HG03139 (cell line): ENCODE results near the gene GCN1.
A peak's percentile ranks its signal among the peaks of the same experiment; 100 is the strongest.

ENCODE experiments used
- ATAC-seq: cut with Tn5 transposase; IDR thresholded peaks from one replicate; pipeline ENCODE4 v1.9.1; 2021; ENCODE audit not compliant: unreplicated experiment

The GCN1 gene

DNA sequence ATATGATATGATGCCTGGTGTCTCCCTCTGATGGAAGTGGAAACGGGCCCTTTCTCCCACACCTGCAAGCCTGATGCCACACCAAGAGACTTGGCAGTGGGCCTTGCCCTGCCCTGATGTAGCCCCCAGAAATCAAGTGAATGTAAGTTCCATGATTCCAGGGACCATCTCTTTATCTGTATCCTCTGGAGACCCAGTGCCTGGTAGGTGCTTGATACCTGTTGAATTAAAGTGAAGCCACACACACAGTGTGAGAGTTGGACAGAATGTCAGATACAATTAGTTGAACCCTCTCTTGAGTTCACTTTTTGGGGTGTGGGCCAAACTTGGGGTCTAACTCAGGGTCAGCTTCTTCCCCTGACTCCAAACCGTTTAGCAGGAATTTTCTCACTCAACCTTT lies 73.2 kb downstream of the GCN1 start:
- ATAC-seq = no peak

GRCh38 chr12:120119271-120119973 lies 75.1 kb downstream of the GCN1 start:
- ATAC-seq = peak; percentile 20

DNA sequence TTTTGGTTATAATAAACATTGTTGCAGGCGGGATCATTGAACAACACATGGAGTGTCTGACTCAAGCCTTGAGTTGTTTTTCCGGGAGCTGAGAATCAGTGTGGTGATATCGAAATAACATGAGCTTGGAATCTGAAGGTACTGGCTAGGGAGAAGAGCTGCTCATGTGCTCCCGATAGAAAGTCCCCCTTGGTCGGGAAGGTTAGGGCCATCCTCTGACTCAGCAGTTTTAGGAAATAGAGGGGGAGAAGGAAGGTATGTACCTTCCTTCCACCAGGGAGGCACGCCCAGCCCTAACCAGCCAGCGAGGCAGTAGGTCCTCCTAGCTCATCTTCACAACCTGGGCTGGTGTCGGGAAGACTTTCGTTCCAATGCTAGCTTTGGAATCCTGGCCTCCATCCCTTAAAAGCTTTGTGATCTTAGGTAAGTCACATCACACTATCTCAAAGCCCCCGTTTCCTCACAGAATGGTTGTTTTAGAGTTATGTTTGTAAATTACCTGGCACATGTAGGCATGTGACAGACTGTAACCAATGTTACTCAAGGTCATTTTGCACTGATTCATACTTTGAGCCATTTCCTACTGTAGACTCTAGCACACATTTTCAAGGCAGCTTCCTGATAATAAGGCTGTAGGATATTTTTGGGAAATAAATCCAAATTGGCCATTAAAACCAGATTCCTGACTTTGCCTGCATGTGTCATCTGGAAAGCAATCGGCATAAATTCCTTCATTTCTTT lies 76.0 kb downstream of the GCN1 start:
- ATAC-seq = no peak

DNA sequence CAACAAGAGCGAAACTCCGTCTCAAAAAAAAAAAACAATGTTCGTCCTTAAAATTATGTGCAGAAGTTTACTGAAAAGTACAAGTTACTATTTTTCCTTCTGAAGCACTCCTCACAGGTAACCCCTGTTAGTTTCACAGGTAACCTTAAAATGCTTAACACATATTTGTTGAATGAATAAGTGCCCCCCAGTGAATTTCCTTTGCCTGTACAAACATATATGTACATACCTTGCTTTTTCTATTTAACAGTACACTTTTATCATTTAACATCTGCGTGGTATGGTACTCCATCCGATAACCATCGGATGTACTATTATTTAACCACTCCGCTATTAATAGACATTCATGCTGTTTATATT lies 76.6 kb downstream of the GCN1 start:
- ATAC-seq = no peak

DNA sequence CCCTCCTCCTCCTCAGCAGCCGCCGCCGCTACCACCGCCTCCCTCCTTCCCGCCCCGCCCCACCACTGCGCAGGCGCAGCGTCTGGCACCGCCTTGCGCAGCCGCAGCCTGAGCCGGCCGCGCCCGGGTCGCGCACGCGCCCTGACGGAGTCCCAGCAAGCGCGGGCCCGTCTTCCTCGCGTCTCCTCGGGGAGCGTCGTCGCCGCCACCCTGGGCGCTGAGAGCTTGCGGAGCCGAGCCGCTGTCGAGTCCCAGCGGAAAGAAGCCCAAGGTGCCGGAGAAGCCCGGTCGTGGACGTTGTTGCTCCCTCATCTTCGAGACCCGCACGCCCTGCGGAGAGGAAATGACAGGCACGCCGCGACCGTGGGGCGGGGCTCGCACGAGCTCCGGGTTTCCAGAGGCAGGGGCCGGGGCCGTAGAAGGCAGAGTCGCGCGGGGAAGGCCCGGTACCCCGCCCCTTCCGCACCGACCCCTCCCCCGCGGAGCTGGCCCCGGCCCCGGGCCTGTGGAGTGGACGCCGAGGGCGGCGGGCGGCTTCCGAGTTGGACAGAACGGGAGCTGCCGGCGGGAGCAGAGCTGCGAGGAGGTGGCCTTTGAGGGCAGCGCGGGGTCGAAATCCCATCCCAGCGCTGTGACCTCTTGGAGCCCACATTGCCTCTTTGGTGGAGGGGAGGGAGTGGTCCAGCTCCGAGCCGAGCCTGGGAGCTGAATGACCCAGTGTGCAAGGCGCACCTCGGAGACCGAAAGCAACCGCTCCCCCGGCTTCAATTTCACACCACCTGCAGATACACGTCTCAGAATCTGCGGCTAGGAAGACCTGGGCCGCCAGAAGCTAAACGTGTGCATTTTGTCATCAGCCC lies 77.5 kb downstream of the GCN1 start:
- peak; percentile 39 for ATAC-seq

DNA sequence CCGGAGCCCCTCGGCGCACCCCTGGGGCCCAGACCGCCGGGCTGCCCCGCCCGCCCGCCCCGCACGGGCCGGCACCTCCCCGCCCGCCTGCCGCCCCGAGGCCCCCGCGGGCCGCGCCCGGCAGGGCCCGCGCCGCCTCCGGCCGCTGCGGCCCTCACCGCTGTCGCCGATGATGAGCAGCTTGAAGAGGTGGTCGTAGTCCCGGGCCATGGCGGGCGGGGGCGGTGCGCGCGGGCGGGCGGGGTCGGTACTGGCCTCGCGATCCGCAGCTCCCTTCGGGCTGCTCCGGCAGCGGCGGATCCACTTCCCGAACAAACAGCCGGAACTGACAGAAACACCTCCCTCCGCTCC lies 78.1 kb downstream of the GCN1 start, which contains the start of gene RAB35:
Gene RAB35, minus strand, starts transcription at position 313 of the 351 bp plus-strand sequence. Its CDS starts 103 bp downstream, at position 210.
- peak; percentile 7 for ATAC-seq

GRCh38 chr12:120115692-120116440 lies 78.6 kb downstream of the GCN1 start:
- ATAC-seq = peak; percentile 5

DNA sequence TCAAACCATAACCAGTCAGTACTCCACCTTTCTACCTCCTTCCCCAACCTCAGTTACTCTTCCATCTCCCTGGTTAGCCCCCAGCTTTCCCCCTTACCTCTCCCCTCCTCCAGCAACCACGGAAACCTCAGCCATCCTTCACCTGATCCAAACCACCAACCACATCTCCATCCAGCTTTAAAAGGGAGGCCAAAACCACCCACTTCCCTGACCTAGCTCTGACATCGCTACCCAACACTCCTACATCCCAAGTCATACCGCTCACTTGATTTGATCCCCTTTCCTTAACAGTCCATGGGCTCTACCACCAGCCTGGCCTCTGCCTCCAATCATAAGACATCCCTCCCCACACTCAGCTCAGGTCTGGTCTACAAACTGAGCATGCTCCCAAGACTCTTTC lies 79.4 kb downstream of the GCN1 start:
- no peak for ATAC-seq

DNA sequence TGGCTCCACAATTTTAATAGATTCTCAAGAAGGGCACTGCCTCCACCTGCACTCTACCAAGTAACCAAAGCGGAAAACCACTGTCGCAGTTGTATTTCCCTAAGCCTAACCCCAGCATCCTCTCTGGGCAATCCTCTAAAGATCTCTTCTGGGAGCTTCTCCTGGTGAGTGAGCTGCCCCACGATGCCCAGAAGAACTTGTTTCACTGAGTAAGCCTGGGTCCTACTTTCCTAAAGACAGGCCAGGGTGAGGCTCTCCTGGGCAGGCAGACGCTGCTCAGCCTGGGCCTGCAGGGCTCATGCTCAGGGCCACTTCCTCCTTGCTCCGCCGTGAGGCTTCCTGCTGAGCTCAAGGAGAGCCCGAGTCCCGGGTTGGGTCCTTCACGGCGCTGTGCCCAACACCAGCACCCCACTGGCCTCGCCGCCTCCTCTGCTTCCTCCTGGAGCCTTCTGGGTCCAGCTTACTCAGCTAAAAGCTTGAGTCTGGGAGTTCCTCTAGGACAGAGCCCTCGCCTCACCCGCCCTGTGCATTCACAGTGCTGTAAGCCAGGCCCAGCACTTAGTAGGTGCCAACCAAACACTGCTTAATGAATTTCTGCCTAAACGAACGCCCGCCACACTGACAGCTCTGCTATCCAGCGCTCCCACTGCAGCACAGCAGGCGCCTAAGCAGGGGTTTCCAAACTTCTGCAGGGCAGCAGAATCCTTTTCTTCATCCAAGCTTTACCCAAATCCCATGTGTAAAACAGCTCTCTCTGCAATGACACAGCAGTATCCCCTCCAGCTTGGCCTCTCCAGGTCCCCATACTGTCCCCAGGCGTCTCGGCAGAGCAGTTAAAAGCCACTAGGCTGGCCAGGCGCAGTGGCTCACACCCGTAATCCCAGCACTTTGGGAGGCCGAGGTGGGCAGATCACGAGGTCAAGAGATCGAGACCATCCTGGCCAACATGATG lies 83.7 kb downstream of the GCN1 start:
- ATAC-seq = peak; percentile 50

- ATAC-seq = no peak
Observed at GRCh38 chr12:120109570-120110267, 84.8 kb downstream of the GCN1 start.

DNA sequence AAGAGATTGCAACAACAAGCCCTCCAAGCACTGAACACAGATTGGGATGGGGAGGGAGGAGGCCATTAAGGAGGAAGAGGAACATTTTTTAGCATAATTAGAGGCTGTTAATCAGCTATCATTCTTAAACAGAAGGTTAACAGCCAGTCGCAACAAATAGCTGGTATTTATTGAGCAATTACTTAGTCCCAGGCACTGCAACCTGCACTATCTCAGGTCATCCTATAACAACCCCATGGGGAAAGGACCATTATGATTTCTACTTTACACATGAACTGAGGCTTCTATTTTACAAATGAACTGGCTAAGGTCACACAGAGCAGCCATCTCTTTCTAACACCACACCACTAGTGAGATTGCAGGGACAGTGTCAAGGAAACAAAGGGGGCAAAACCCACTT lies 88.4 kb downstream of the GCN1 start:
- ATAC-seq = no peak

DNA sequence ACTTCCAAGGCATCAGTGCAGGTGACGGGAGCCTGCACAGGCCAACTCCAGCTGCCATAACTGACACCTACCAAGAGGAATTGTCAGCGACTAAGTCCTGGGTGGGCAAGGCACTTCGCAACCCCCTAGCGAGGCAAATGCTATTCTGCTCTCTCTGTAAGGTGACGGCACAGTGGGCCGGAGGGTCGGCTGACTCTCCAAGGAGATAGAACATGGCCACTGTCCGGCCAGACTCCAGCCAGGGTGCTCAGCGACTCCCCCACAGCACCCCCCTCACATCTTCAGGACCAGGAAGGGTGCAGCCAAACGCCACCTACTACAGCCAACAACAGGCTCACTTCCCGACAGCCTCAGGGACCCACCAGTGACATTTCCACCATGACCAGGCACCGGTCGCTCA lies 91.1 kb downstream of the GCN1 start:
- ATAC-seq = no peak

- no peak for ATAC-seq
Observed at GRCh38 chr12:120103044-120103338, 91.5 kb downstream of the GCN1 start.

GRCh38 chr12:120102189-120103043 lies 92.1 kb downstream of the GCN1 start:
- no peak for ATAC-seq

- ATAC-seq = no peak
Observed at GRCh38 chr12:120101617-120102016, 92.9 kb downstream of the GCN1 start.

GRCh38 chr12:120101182-120101581 lies 93.3 kb downstream of the GCN1 start:
- no peak for ATAC-seq

- no peak for ATAC-seq
Observed at GRCh38 chr12:120100630-120101029, 93.9 kb downstream of the GCN1 start.

GRCh38 chr12:120099738-120100137 lies 94.8 kb downstream of the GCN1 start:
- ATAC-seq = no peak
